Stimulated activated naive CD8-positive, alpha-beta T cell treated with anti-CD3 and anti-CD28 coated beads, Interleukin-15, Interleukin-2, amounts not matched to agents 100 ng/mL and 50 ng/mL, for 24 hours (primary cell): ENCODE results near the gene TMEM63A.

ENCODE experiments used
- H3K27ac Mint-ChIP-seq: one replicate; pipeline ENCODE4 v1.8.0; 2021; ENCODE audit warnings: mild to moderate bottlenecking, mixed read lengths
- H3K27me3 Mint-ChIP-seq: one replicate; pipeline ENCODE4 v1.8.0; 2021; ENCODE audit warnings: mixed read lengths
- H3K36me3 Mint-ChIP-seq: one replicate; pipeline ENCODE4 v1.8.0; 2021; ENCODE audit warnings: low read depth, mixed read lengths
- H3K4me1 Mint-ChIP-seq: one replicate; pipeline ENCODE4 v1.8.0; 2021; ENCODE audit warnings: low read depth, mixed read lengths
- H3K4me3 Mint-ChIP-seq: one replicate; pipeline ENCODE4 v1.8.0; 2021; ENCODE audit warnings: mild to moderate bottlenecking, mixed read lengths
- H3K9me3 Mint-ChIP-seq: one replicate; pipeline ENCODE4 v1.8.0; 2021; ENCODE audit warnings: mixed read lengths

TMEM63A gene

DNA sequence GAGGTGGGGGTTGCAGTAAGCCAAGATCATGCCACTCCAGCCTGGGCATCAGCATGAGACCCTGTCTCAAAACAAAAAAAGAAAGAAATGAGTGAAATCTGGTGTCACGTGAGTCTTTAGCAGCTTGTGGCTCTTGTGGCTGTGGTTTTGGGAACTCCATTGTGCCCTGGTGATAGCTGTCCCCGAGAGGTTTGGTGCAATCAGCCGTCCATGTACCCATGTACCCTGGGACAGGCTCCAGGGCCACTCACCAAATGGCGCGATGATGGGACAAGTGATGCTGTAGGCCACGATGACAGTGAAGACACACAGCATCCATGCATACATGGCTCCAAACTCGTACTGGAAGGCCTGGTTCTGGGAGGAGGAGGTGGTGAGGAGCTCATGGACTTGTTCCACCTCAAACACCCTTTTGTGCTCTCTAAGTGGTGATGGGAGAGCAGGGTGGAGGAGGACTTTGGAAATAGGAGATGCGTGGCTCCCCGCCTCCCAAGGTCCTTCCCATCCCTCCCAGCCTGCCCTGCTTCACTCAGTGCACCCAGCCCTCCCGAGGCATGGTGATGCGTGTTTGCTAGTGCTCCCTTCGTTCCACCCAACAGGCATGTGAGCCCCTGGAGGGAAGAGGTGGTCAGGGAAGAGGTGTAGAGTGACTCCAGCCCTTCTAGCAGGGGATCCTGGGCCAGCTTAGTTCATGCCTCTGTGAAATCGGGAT lies 29.6 kb downstream of the TMEM63A start:
- peak overlapping the region; percentile 37 for H3K27ac Mint-ChIP-seq
- H3K9me3 Mint-ChIP-seq = no peaks in the 10 kb centered on the region
- no peak overlapping the region for H3K4me3 Mint-ChIP-seq
- peaks cover 35% of the 10 kb centered on the region for H3K36me3 Mint-ChIP-seq
- peaks cover 67% of the 10 kb centered on the region for H3K4me1 Mint-ChIP-seq
- H3K27me3 Mint-ChIP-seq = no peaks in the 10 kb centered on the region

DNA sequence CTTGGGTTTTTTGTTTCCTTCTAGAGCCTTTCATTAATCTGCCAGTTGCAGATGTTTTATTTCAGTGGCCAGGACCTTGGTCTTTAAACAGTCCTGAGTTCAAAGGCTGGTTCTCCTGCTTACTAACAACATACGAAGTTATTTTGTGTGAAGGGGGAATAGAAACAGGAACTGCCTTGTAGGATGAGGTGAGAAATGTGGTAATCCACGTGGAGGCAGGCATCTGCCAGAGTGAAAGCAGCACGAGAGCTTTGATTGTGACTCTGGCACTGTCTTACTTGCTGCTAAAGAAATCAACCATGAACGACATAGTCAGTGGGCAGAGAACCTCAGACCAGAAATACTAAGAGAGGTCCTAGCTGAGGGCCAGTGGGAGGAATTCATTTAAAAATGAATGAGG lies 30.4 kb downstream of the TMEM63A start:
- Mint-ChIP-seq H3K27me3 (no peaks in the 10 kb centered on the region), H3K36me3 (peaks cover 35% of the 10 kb centered on the region), H3K9me3 (no peaks in the 10 kb centered on the region), H3K4me3 (no peak overlapping the region), H3K4me1 (peaks cover 68% of the 10 kb centered on the region), H3K27ac (peak overlapping the region; percentile 81)

DNA sequence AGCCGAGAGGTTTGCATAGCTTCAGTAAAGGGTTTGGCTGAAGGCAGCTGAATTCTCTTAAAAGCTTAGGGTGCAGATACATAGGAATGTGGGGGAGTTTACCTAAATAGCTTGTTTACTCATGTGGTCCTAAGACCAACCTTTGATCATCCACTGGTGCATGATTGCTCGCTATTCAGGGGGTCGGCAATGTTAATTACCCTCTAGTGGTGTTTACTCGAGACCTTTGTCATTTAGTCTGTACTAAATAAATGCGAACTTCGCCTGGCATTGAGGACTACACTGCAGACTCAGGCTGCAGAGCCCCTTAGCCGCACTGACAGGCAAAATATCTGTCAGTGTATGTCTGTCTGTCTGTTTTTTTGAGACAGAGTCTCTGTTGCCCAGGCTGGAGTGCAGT lies 31.8 kb downstream of the TMEM63A start:
- Mint-ChIP-seq H3K36me3 (peaks cover 22% of the 10 kb centered on the region), H3K4me3 (no peak overlapping the region)

DNA sequence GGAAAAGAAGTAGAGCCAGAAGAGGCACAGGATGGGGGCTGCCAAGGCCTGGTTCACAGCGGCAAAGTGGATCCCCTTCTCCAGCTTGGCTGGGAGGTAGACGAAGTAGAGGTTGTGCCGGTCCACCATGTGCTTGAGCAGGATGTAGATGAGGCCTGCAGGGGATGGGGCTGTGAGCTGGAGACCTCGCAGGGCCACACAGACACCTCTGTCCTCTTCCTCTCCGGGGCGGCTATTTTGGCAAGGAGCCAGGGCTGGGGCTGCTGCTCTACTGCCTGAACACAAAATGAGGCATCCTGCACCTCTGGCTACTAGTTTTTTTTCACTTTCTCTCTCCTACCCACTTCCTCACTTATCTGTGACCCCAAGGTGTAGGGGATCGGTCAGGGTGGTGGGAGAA lies 32.3 kb downstream of the TMEM63A start:
- H3K4me3 Mint-ChIP-seq = no peak overlapping the region
- no peaks in the 10 kb centered on the region for H3K9me3 Mint-ChIP-seq
- peaks cover 20% of the 10 kb centered on the region for H3K36me3 Mint-ChIP-seq
- H3K4me1 Mint-ChIP-seq = peaks cover 60% of the 10 kb centered on the region
- no peaks in the 10 kb centered on the region for H3K27me3 Mint-ChIP-seq
- H3K27ac Mint-ChIP-seq = peak overlapping the region; percentile 42

More for the DNA sequence above, 31.8 kb downstream of the TMEM63A start:
- peaks cover 60% of the 10 kb centered on the region for H3K4me1 Mint-ChIP-seq
- H3K27me3 Mint-ChIP-seq = no peaks in the 10 kb centered on the region
- H3K27ac Mint-ChIP-seq = no peak overlapping the region
- no peaks in the 10 kb centered on the region for H3K9me3 Mint-ChIP-seq

DNA sequence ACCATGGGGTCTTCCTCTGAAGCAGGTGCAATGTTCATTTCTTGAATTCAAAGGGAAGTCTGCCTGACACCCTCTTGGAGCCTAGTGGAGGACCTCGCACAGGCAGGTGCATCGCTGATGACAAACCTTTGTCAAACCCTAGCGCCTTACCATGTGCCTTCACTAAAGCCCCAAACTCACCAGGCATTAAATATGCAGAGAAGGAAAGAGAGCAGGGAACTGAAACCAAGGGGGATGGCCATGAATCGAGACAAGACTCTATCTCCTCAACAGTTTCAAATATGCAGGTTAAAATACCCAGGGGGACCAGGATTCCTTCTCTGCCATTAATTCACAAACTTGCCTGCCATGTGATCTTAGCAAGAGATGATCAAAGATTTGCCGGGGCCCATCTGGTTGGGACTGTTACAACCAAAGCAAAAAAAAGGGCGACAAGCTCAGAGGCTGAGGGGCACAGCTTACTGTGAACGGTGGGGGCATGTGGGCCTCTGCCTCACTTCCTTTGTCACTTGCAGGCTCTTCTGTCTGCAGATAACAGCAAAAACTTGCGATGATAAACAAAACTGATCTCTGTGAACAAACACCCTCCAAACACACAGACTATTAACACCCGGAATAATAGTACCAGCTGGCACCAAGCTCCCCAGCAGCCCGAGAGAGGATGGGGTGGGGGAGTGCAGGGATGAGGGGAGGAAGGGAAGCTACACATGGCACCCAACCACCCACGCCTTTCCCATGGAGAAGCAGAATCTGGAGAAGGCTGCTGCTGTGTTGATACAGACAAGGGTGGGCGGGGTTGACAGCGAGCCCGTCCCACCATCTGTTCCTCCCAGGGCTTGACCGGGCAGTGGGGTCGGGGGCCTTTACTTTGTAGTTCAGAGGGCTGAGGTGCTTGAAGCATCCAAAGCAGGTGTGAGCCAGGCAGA lies 33.9 kb downstream of the TMEM63A start:
- H3K27ac Mint-ChIP-seq = peak overlapping the region; percentile 27
- H3K27me3 Mint-ChIP-seq = no peaks in the 10 kb centered on the region
- peaks cover 56% of the 10 kb centered on the region for H3K4me1 Mint-ChIP-seq
- H3K4me3 Mint-ChIP-seq = peak overlapping the region; percentile 17
- no peaks in the 10 kb centered on the region for H3K9me3 Mint-ChIP-seq
- peaks cover 12% of the 10 kb centered on the region for H3K36me3 Mint-ChIP-seq

DNA sequence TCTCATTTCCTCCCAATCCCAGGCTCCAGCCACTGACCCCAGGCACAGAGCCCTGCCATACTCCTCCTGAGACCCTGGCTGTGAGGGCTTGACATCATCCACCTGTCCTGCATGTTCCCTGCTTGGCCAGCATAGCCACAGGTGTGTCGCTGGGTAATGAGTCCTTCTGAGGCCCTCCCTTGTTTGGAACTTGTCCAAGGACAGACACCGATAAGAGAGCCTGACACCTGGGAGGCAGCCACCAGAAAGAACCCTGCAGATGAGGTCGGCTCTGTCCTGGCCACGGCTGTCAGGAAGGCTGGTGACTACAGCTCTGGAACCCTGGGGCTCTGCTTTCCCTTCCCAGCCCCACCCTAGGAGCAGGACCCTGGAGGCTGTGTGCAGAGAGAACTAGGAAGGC lies 34.6 kb downstream of the TMEM63A start:
- H3K9me3 Mint-ChIP-seq = no peaks in the 10 kb centered on the region
- peaks cover 52% of the 10 kb centered on the region for H3K4me1 Mint-ChIP-seq
- no peaks in the 10 kb centered on the region for H3K27me3 Mint-ChIP-seq
- H3K36me3 Mint-ChIP-seq = peaks cover 9% of the 10 kb centered on the region
- no peak overlapping the region for H3K4me3 Mint-ChIP-seq
- no peak overlapping the region for H3K27ac Mint-ChIP-seq

DNA sequence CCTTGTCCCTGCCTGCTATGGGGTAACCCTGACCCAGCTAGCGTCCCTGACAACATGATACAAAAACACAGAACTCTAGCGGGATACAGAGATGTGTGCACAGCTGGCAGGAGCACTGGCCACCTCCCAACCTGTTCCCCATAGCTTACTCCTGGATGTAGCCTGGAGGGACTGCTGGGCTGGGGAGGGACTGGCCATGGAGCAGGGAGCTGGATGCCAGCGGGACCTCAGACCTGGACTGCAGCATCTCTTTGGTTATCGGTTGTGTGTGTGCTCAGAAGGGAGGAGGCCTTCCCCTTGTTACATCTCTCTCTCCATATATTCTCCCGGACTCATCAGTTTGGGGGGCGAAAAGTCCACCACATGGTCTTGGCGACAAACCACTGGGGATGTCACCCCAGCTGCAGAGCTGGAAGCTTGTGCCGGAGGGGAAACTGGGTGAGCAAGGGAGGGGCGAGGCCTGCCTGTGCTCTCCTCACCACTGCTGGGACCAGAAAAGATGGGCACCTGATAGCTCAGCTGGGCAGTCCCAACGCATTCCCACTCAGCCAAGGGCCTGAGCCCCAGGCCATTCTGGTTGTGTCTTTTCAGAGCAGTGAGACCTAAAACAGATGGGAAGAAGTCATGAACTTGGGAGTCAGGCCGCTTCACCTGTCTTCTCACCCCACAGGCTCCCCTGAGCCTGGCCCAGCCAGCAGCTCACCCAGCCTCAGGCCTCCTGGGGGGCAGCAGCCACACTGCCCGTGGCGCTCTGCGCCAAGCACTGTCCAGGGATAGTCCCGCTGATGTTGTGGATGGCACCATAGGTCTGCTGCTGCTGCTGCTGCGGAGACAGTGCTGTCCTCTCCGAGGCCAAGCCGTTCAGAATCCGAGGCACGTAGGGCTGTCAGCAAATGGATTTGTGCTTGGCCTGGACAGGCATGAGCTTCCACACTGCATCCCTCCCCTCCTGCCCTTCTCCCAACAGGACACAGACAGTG lies 35.6 kb downstream of the TMEM63A start:
- H3K27me3 Mint-ChIP-seq = no peaks in the 10 kb centered on the region
- no peak overlapping the region for H3K27ac Mint-ChIP-seq
- H3K4me3 Mint-ChIP-seq = no peak overlapping the region
- peaks cover 45% of the 10 kb centered on the region for H3K4me1 Mint-ChIP-seq
- H3K36me3 Mint-ChIP-seq = peaks cover under 1% of the 10 kb centered on the region
- no peaks in the 10 kb centered on the region for H3K9me3 Mint-ChIP-seq

DNA sequence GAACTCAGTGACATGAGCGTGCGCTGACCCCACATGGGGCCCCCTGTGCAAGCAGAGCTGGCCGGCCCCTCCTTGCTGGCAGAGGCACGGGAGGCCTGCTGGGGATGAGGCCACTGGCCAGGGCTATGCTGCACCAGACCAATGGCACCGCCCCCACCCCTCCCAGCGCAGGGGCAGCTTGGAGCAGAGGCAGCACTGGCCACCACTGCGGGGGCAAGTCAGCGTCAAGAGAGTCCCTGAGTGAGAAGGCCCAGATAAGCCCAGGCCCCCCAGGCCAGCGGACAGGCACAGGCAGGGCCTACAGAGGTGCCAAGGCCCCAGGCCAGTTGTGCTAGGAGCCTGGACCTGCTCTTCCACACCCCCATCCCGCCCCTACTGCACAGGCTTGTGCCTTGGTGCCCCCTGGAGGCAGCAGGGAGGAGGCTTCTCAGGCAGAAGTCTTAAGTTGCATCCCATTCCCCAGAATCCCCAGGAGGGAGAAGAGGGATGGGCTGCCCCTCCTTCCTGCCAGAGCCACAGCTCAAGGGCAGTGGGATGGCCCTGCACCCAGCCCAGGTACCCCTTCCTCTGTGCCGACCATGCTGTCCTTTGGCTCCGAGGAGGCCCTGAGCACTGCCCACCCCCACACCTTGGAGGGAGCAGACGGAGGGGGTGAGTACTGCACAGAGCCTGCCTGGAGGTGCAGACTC lies 36.5 kb downstream of the TMEM63A start:
- H3K9me3 Mint-ChIP-seq = no peaks in the 10 kb centered on the region
- no peak overlapping the region for H3K27ac Mint-ChIP-seq
- no peaks in the 10 kb centered on the region for H3K27me3 Mint-ChIP-seq
- no peak overlapping the region for H3K4me3 Mint-ChIP-seq
- no peaks in the 10 kb centered on the region for H3K36me3 Mint-ChIP-seq
- peaks cover 36% of the 10 kb centered on the region for H3K4me1 Mint-ChIP-seq

DNA sequence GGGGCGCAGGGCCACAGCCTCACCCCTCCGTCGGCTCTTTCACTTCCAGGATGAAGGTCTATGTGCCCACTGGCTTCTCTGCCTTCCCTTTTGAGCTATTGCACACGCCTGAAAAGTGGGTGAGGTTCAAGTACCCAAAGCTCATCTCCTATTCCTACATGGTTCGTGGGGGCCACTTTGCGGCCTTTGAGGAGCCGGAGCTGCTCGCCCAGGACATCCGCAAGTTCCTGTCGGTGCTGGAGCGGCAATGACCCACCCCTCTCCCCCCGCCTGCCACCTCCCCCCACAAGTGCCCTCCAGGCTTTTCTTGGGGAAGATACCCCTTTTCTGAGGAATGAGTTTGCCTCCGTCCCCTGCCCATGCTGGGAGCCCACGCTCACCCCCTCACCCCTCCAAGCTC lies 37.1 kb downstream of the TMEM63A start:
- H3K36me3 Mint-ChIP-seq = no peaks in the 10 kb centered on the region
- peaks cover 30% of the 10 kb centered on the region for H3K4me1 Mint-ChIP-seq
- H3K27ac Mint-ChIP-seq = no peak overlapping the region
- H3K9me3 Mint-ChIP-seq = no peaks in the 10 kb centered on the region
- H3K27me3 Mint-ChIP-seq = no peaks in the 10 kb centered on the region
- no peak overlapping the region for H3K4me3 Mint-ChIP-seq

DNA sequence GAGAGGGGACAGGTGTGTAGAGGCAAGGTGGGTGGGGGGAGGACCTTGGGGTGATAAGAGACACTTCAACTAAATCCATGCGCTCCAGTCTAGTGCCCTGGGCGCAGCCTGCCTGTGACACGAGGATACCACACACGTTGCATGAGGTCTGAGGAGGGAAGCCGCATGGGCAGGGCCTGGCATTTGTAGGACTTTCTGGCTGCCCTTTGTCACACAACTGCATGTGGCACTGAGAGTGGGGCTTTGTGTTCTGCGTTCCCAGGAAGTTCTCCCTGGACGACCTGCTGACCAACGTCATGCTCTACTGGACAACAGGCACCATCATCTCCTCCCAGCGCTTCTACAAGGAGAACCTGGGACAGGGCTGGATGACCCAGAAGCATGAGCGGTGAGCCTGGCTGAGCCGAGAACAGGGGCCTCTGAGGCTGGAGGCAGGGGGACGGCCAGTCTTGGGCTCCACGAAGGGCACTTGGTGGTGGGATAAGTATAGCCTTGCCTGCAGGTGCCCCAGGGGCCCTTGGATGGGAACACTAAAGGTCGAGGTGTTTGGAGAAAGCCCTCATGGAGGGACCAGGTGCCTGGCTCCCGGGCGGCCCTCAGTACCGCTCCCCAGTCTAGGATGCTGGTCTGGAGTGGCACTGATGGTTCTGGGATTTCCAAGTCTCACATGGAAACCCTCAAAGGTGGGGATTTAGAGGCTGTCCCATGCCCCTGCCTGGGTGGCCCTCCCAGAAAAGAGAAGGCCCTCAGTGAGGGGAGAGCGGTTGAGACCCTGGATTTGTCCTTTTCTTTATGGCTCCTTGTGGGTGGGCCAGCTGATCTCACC lies 37.7 kb downstream of the TMEM63A start:
- no peaks in the 10 kb centered on the region for H3K9me3 Mint-ChIP-seq
- no peak overlapping the region for H3K27ac Mint-ChIP-seq
- peaks cover 24% of the 10 kb centered on the region for H3K4me1 Mint-ChIP-seq
- no peaks in the 10 kb centered on the region for H3K36me3 Mint-ChIP-seq
- no peaks in the 10 kb centered on the region for H3K27me3 Mint-ChIP-seq
- no peak overlapping the region for H3K4me3 Mint-ChIP-seq

DNA sequence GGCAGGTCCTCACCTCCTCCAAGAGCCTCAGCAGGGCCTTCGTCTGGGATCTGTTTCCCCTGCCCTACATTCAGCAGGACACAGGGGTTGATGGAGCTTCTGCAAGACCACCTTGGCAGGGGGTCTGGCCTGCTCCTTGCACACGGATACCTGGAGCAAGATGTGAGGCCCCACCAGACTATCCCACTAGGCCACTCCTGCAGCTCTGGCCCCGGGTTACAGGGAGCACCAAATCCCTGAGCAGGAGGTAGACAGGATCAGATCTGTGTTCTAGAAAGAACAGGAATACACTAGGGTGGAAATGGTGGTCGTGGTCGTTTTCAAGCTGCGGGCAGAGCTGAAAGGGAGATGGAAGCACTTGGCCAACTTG lies 38.8 kb downstream of the TMEM63A start:
- H3K9me3 Mint-ChIP-seq = no peaks in the 10 kb centered on the region

DNA sequence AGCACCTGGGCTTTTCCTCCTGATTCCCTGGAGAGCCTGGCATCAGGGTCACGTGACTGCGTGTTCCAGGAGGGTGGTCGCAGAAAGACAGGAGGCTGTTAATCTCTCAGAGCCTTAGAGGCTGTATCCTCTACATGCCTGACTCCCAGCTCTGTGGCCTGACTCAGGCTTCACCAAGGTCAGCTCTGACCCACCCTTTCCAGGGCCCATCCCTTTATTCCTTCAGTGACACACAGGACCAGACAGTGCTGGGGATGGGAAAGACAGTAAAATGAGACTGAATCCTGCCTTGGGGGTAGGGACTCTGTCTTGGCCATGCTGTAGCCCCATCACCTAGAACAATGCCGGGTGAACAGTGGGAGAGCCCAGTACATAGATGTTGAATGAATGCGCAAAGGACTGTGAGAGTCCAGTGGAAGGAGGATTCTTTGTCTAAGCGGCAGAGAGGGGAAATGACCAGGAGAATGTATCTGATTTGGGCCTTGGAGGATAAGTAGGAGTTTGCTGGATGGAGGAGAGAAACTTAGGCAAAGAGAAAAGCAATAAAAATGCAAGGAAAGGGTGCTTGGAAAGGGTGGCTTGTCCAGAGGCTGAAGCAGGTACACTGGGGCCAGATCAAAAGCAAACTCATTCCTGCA lies 39.3 kb downstream of the TMEM63A start:
- no peaks in the 10 kb centered on the region for H3K36me3 Mint-ChIP-seq
- H3K4me3 Mint-ChIP-seq = no peak overlapping the region
- no peak overlapping the region for H3K27ac Mint-ChIP-seq
- peaks cover 10% of the 10 kb centered on the region for H3K4me1 Mint-ChIP-seq
- H3K27me3 Mint-ChIP-seq = no peaks in the 10 kb centered on the region
- no peaks in the 10 kb centered on the region for H3K9me3 Mint-ChIP-seq

More for the DNA sequence above, 38.8 kb downstream of the TMEM63A start:
- Mint-ChIP-seq H3K36me3 (no peaks in the 10 kb centered on the region), H3K27me3 (no peaks in the 10 kb centered on the region), H3K4me1 (peaks cover 15% of the 10 kb centered on the region), H3K4me3 (no peak overlapping the region), H3K27ac (no peak overlapping the region)

DNA sequence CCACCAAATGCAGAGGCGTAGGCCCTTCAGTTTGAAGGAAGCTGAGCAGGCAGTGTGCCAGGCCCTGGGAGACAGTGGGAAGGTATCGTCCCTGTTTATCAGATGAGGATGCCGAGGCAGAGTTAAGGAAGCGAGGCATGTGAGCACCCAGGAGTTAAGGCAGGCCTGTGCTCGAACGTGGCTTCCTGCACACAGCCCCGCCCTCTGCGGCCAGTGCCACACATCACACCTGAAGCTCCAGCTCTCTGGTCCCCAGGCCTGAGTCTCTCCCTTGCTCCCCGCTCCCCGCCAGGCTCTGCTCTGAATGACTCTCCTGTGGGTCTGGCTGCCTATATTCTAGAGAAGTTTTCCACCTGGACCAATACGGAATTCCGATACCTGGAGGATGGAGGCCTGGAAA lies 40.1 kb downstream of the TMEM63A start:
- Mint-ChIP-seq H3K4me3 (no peak overlapping the region), H3K4me1 (peaks cover 5% of the 10 kb centered on the region), H3K36me3 (no peaks in the 10 kb centered on the region), H3K27ac (no peak overlapping the region), H3K9me3 (no peaks in the 10 kb centered on the region), H3K27me3 (no peaks in the 10 kb centered on the region)
